Loucy (cell line): ENCODE data around the gene FLNA.

Experiments used
- H2AFZ ChIP-seq: fragments of 200-600 bp; sonication (generic); 2 replicates; pipeline ENCODE4 v1.6.0; 2016; ENCODE audit warnings: antibody characterized with exemption, mild to moderate bottlenecking, low read length, moderate library complexity
- H3F3A ChIP-seq: fragments of 200-600 bp; 2 replicates; pipeline ENCODE4 v1.6.0; 2016; ENCODE audit warnings: antibody characterized with exemption, low read depth, mild to moderate bottlenecking
- H3K27me3 ChIP-seq: fragments of 200-600 bp; sonication (generic); 2 replicates; pipeline ENCODE4 v1.6.1; 2014; ENCODE audit warnings: low read length, mild to moderate bottlenecking; ENCODE audit not compliant: insufficient read depth, poor library complexity, severe bottlenecking
- H3K36me3 ChIP-seq: fragments of 200-600 bp; sonication (generic); 2 replicates; pipeline ENCODE4 v1.6.1; 2016; ENCODE audit warnings: low read length; ENCODE audit not compliant: insufficient read depth
- H3K4me1 ChIP-seq: fragments of 200-600 bp; sonication (generic); 2 replicates; pipeline ENCODE4 v1.5.1; 2014; ENCODE audit warnings: low read length, mild to moderate bottlenecking; ENCODE audit not compliant: insufficient read depth, poor library complexity, severe bottlenecking
- H3K4me2 ChIP-seq: fragments of 200-600 bp; sonication (generic); 2 replicates; pipeline ENCODE4 v1.6.0; 2014; ENCODE audit warnings: antibody characterized with exemption, low read length, low read depth, mild to moderate bottlenecking; ENCODE audit not compliant: poor library complexity, severe bottlenecking
- H3K4me3 ChIP-seq: fragments of 200-600 bp; sonication (generic); 2 replicates; pipeline ENCODE4 v1.5.1; 2014; ENCODE audit warnings: low read length, mild to moderate bottlenecking, mixed read lengths; ENCODE audit not compliant: poor library complexity, severe bottlenecking
- H3K79me2 ChIP-seq: fragments of 200-600 bp; sonication (generic); 2 replicates; pipeline ENCODE4 v1.6.1; 2014; ENCODE audit warnings: low read length; ENCODE audit not compliant: insufficient read depth
- H3K9ac ChIP-seq: fragments of 200-600 bp; sonication (generic); 2 replicates; pipeline ENCODE4 v1.6.0; 2014; ENCODE audit warnings: mild to moderate bottlenecking, low read depth, low read length, moderate library complexity; ENCODE audit not compliant: poor library complexity, severe bottlenecking
- H3K9me2 ChIP-seq: fragments of 200-600 bp; sonication (generic); replicated peaks from 2 replicates; pipeline ENCODE4 v1.6.1; 2016; ENCODE audit warnings: low read depth, low read length, mixed read lengths
- H3K9me3 ChIP-seq: fragments of 200-600 bp; sonication (generic); 2 replicates; pipeline ENCODE4 v1.6.1; 2014; ENCODE audit warnings: mild to moderate bottlenecking, antibody characterized with exemption, low read length, low read depth; ENCODE audit not compliant: insufficient read depth
- H4K20me1 ChIP-seq: fragments of 200-600 bp; sonication (generic); 2 replicates; pipeline ENCODE4 v1.6.0; 2014; ENCODE audit warnings: antibody characterized with exemption, low read length, mild to moderate bottlenecking; ENCODE audit not compliant: insufficient read depth, poor library complexity, severe bottlenecking
- EZH2phosphoT487 ChIP-seq: fragments of 200-600 bp; IDR thresholded peaks from 2 replicates; pipeline ENCODE4 v1.6.1; 2018; ENCODE audit warnings: antibody characterized with exemption, mild to moderate bottlenecking, moderate library complexity, borderline replicate concordance
- TF ChIP-seq, protein P1 (sequence below): fragments of 200-600 bp; sonication (generic); conservative IDR thresholded peaks from 2 replicates; pipeline ENCODE4 v1.5.1; 2014; ENCODE audit warnings: mild to moderate bottlenecking, antibody characterized with exemption, low read length

FLNA gene

DNA sequence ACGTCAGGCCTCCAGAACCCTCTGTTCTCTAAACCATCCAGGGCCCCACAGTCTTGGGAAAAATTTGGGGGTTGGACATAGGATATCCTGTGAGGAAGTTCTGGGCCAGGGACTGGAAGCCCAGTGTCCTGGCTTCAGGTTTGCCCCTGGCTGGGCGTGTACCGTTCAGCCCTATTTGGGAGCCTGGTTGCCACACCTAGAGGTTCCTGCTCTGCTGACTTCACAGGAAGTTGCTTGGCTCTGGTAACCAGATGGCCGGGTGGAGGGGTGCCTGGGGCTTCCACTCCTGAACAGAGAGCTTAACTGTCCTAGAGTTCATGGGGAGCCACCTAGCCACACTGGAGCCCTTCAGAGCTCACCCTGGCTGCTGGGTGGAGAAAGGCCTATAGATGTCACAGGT is 38.0 kb upstream of the FLNA start:
- H4K20me1 ChIP-seq: no peaks in the 10 kb centered on the region
- peak overlapping the region; percentile 75; the same call in 1 of the 2 replicates for H2AFZ ChIP-seq
- no peaks in the 10 kb centered on the region for H3K27me3 ChIP-seq
- H3F3A ChIP-seq: no peaks in the 10 kb centered on the region
- H3K4me2 ChIP-seq: peak overlapping the region; percentile 84
- H3K9me2 ChIP-seq: no peaks in the 10 kb centered on the region
- peaks cover 8% of the 10 kb centered on the region; the same call in 1 of the 2 replicates for H3K79me2 ChIP-seq
- H3K4me1 ChIP-seq: no peaks in the 10 kb centered on the region
- TF ChIP-seq, protein P1, sequence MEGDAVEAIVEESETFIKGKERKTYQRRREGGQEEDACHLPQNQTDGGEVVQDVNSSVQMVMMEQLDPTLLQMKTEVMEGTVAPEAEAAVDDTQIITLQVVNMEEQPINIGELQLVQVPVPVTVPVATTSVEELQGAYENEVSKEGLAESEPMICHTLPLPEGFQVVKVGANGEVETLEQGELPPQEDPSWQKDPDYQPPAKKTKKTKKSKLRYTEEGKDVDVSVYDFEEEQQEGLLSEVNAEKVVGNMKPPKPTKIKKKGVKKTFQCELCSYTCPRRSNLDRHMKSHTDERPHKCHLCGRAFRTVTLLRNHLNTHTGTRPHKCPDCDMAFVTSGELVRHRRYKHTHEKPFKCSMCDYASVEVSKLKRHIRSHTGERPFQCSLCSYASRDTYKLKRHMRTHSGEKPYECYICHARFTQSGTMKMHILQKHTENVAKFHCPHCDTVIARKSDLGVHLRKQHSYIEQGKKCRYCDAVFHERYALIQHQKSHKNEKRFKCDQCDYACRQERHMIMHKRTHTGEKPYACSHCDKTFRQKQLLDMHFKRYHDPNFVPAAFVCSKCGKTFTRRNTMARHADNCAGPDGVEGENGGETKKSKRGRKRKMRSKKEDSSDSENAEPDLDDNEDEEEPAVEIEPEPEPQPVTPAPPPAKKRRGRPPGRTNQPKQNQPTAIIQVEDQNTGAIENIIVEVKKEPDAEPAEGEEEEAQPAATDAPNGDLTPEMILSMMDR: no peak
- TF ChIP-seq EZH2phosphoT487: no peak
- H3K36me3 ChIP-seq: no peaks in the 10 kb centered on the region
- peak overlapping the region; percentile 92 for H3K4me3 ChIP-seq
- no peaks in the 10 kb centered on the region for H3K9me3 ChIP-seq
- H3K9ac ChIP-seq: peak overlapping the region; percentile 93

DNA sequence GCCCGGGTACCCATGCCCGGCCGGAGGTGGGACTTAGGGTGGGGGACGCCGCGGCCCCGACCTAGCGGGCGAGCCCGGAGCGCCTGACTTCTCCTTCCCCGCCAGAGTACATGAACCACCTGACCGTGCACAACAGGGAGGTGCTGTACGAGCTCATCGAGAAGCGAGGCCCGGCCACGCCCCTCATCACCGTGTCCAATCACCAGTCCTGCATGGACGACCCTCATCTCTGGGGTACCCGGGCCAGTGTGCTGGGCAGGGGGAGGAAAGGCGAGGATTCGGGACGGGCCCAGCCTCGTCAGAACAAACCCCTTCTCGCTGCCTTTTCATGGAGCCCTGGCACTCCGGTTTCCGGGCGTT is 37.5 kb upstream of the FLNA start:
- no peaks in the 10 kb centered on the region for H4K20me1 ChIP-seq
- H3K36me3 ChIP-seq: no peaks in the 10 kb centered on the region
- peaks cover 8% of the 10 kb centered on the region; the same call in 1 of the 2 replicates for H3K79me2 ChIP-seq
- H3K9me3 ChIP-seq: no peaks in the 10 kb centered on the region
- no peaks in the 10 kb centered on the region for H3K27me3 ChIP-seq
- peak overlapping the region; percentile 75; the same call in 1 of the 2 replicates for H2AFZ ChIP-seq
- H3K4me3 ChIP-seq: peak overlapping the region; percentile 92
- peak overlapping the region; percentile 84 for H3K4me2 ChIP-seq
- TF ChIP-seq, protein P1: no peak
- no peak for TF ChIP-seq EZH2phosphoT487
- no peaks in the 10 kb centered on the region for H3K4me1 ChIP-seq
- no peaks in the 10 kb centered on the region for H3F3A ChIP-seq
- peak overlapping the region; percentile 93 for H3K9ac ChIP-seq
- H3K9me2 ChIP-seq: no peaks in the 10 kb centered on the region

DNA sequence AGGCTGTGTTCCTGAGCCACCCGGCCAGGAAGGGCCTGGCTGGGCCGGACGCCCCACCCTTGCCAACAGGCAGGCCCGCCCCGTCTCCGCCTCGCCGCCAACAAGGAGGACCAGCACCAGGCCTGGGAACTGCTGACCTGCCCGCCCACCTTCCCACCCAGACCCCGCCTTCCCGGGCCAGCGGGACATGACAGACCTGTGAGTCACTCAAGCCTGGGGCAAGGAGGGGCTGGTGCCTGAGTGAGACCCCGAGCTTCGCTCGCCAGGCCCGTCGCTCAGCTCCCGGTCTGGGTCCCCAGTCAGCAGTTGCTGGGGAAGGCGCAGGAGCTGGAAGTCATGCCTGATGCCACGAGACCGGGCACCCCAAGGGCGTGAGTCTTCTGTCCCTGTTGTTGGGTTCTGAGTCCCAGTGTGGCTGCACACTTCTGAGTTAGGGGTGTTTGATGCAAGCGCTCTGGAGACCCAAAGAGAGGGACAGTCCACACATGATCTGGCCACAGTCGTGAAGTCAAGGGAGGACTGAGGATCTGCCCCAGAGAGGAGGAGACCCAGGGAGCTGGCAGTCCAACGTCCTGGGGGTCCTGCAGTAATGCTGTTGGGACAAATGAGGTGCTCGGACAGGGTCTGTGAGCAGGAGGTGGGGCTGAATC is 34.9 kb upstream of the FLNA start, which contains the start of gene DNASE1L1:
Gene DNASE1L1, minus strand, starts transcription at position 33 of the 650 bp plus-strand sequence. CDS start 3,686 bp downstream, outside the sequence.
- no peak for TF ChIP-seq EZH2phosphoT487
- TF ChIP-seq, protein P1: no peak
- no peaks in the 10 kb centered on the region for H4K20me1 ChIP-seq
- H3K36me3 ChIP-seq: no peaks in the 10 kb centered on the region
- no peak within 1 kb of the TSS for H2AFZ ChIP-seq
- H3K27me3 ChIP-seq: no peaks in the 10 kb centered on the region
- H3K4me3 ChIP-seq: no peak within 1 kb of the TSS
- no peaks in the 10 kb centered on the region for H3K9me2 ChIP-seq
- H3K9ac ChIP-seq: no peak within 1 kb of the TSS
- H3K79me2 ChIP-seq: peaks cover 8% of the 10 kb centered on the region; the same call in 1 of the 2 replicates
- H3F3A ChIP-seq: no peaks in the 10 kb centered on the region
- H3K9me3 ChIP-seq: no peaks in the 10 kb centered on the region
- no peaks in the 10 kb centered on the region for H3K4me1 ChIP-seq
- no peak within 1 kb of the TSS for H3K4me2 ChIP-seq
